ENCODE measurements around the gene PSMA6. TPM values are rescaled to one million over a fixed set of nuclear protein-coding genes. Genes with fewer than 3 reads are reported as not detected.

Gene PSMA6
- total and polyA plus RNA-seq, 2 of the 13 experiments (the other 11 are each of a cell fraction or from before 2014, with no cell fraction given) = 525 to 1,109 TPM

GRCh38 chr14:35352274-35353233, 60.4 kb downstream of the PSMA6 start (continued):
- TF ChIP-seq ZNF280B (CRISPR knock-in tag; IDR thresholded peaks at IDR 0.05; ENCODE audit: borderline replicate concordance) = peak; percentile 6; the same call in 1 of the 2 replicates
- no peak for TF ChIP-seq HHEX (CRISPR knock-in tag; IDR thresholded peaks at IDR 0.05)
- TF ChIP-seq KLF16 (CRISPR knock-in tag; IDR thresholded peaks at IDR 0.05) = no peak
- no peak for TF ChIP-seq KDM3A (CRISPR knock-in tag; IDR thresholded peaks at IDR 0.05; ENCODE audit: low read depth)
- no peak for TF ChIP-seq NR1H2 (CRISPR knock-in tag; IDR thresholded peaks at IDR 0.05; ENCODE audit: borderline replicate concordance, low read depth)
- no peak for TF ChIP-seq SNAPC5 (CRISPR knock-in tag; IDR thresholded peaks at IDR 0.05; ENCODE audit: borderline replicate concordance)
- TF ChIP-seq ZNF205 (CRISPR knock-in tag; IDR thresholded peaks at IDR 0.05) = no peak
- TF ChIP-seq RAD51 (IDR thresholded peaks at IDR 0.05; ENCODE audit: borderline replicate concordance) = peak; percentile 40; the same call in 1 of the 2 replicates
- TF ChIP-seq, protein P1, sequence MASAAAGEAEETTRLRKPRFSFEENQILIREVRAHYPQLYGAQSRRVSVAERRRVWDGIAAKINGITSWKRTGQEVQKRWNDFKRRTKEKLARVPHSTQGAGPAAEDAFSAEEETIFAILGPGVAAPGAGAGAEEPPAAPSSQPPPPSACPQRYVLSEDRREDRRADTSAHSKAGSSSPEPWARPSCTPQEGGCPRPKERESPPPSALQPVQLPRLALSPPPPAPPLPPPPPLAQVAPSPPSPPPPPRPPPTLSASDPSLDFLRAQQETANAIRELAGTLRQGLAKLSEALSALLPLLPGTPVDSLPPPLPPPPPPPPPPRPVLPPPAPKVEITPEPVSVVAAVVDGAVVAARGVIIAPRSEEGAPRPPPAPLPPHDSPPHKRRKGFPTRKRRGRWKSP (CRISPR knock-in tag; IDR thresholded peaks at IDR 0.05) = no peak
- TF ChIP-seq ZNF839 (CRISPR knock-in tag; IDR thresholded peaks at IDR 0.05; ENCODE audit: borderline replicate concordance) = no peak; the same call in 1 of the 2 replicates
- peak; percentile 97 for TF ChIP-seq ZNF282 (IDR thresholded peaks at IDR 0.05; ENCODE audit: partially characterized antibody)
- no peak for TF ChIP-seq RARA (CRISPR knock-in tag; IDR thresholded peaks at IDR 0.05)
- TF ChIP-seq, protein P2, sequence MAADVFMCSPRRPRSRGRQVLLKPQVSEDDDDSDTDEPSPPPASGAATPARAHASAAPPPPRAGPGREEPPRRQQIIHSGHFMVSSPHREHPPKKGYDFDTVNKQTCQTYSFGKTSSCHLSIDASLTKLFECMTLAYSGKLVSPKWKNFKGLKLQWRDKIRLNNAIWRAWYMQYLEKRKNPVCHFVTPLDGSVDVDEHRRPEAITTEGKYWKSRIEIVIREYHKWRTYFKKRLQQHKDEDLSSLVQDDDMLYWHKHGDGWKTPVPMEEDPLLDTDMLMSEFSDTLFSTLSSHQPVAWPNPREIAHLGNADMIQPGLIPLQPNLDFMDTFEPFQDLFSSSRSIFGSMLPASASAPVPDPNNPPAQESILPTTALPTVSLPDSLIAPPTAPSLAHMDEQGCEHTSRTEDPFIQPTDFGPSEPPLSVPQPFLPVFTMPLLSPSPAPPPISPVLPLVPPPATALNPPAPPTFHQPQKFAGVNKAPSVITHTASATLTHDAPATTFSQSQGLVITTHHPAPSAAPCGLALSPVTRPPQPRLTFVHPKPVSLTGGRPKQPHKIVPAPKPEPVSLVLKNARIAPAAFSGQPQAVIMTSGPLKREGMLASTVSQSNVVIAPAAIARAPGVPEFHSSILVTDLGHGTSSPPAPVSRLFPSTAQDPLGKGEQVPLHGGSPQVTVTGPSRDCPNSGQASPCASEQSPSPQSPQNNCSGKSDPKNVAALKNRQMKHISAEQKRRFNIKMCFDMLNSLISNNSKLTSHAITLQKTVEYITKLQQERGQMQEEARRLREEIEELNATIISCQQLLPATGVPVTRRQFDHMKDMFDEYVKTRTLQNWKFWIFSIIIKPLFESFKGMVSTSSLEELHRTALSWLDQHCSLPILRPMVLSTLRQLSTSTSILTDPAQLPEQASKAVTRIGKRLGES (CRISPR knock-in tag; IDR thresholded peaks at IDR 0.05; ENCODE audit: borderline replicate concordance) = no peak
- no peak for TF ChIP-seq ZNF577 (CRISPR knock-in tag; IDR thresholded peaks at IDR 0.05; ENCODE audit: borderline replicate concordance, low read depth)
- no peak for TF ChIP-seq ZNF775 (CRISPR knock-in tag; IDR thresholded peaks at IDR 0.05; ENCODE audit: borderline replicate concordance)
- TF ChIP-seq ZNF644 (CRISPR knock-in tag; IDR thresholded peaks at IDR 0.05; ENCODE audit: low read depth) = no peak
- no peak for TF ChIP-seq ZBTB25 (CRISPR knock-in tag; IDR thresholded peaks at IDR 0.05)
- no peak for TF ChIP-seq SMYD3 (CRISPR knock-in tag; IDR thresholded peaks at IDR 0.05)
- TF ChIP-seq ZNF33B (CRISPR knock-in tag; IDR thresholded peaks at IDR 0.05) = no peak
- TF ChIP-seq ZNF556 (CRISPR knock-in tag; IDR thresholded peaks at IDR 0.05; ENCODE audit: borderline replicate concordance) = no peak
- no peak for TF ChIP-seq HIVEP1 (CRISPR knock-in tag; IDR thresholded peaks at IDR 0.05)
- TF ChIP-seq RXRA (CRISPR knock-in tag; IDR thresholded peaks at IDR 0.05) = no peak
- TF ChIP-seq SRF (IDR thresholded peaks at IDR 0.05; ENCODE audit: low read depth, low read length) = no peak
